Stomach (tissue), 9 donors: ENCODE data around the gene MBP. TPM values are rescaled to one million over a fixed set of nuclear protein-coding genes. Genes with fewer than 3 reads are reported as not detected.

Experiments used
- DNase-seq, 2 donors: peaks; one replicate each; pipeline versions ENCODE4 v3.0.0 to v3.0.0-alpha.2; 2013 to 2019
- H3K27ac ChIP-seq, 5 donors: fragments of 200-600 bp in 4 of 5; sonication (generic) in 4 of 5; one replicate each; pipeline ENCODE4 v1.5.1; 2013 to 2019; ENCODE audit warnings: mild to moderate bottlenecking in 1 of 5, moderate library complexity in 1 of 5
- H3K27me3 ChIP-seq, 3 donors: fragments of 200-600 bp; sonication (generic); one replicate each; pipeline ENCODE4 v1.5.1; 2017 to 2019; ENCODE audit warnings: mixed run types in 1 of 3
- H3K36me3 ChIP-seq, 4 donors: fragments of 200-600 bp; sonication (generic); 1 replicate in 3 of 4; 2 replicates in 1 of 4; pipeline ENCODE4 v1.5.1; 2016 to 2019
- H3K4me1 ChIP-seq, 4 donors: fragments of 200-600 bp; sonication (generic); one replicate each; pipeline ENCODE4 v1.5.1; 2016 to 2019
- H3K4me3 ChIP-seq, 4 donors: fragments of 200-600 bp; sonication (generic) in 3 of 4; one replicate each; pipeline ENCODE4 v1.5.1; 2016 to 2019; ENCODE audit warnings: mild to moderate bottlenecking in 1 of 4
- H3K9me3 ChIP-seq, 4 donors: fragments of 200-600 bp; sonication (generic); one replicate each; pipeline ENCODE4 v1.5.1; 2016 to 2019
- CTCF ChIP-seq, 7 experiments: fragments of 450-650 bp in 4 of 7; fragments of 200-600 bp in 3 of 7; sonication (generic) in 3 of 7; IDR thresholded peaks; one replicate each; pipeline ENCODE4 v1.5.1; 2016 to 2019; ENCODE audit warnings: antibody characterized with exemption in 7 of 7, control low read depth in 2 of 7, mild to moderate bottlenecking in 1 of 7
- EP300 ChIP-seq: sonication (generic); formaldehyde crosslinking; IDR thresholded peaks from one replicate; pipeline ENCODE4 v1.6.1; 2017; ENCODE audit warnings: antibody characterized with exemption
- POLR2A ChIP-seq, 4 donors: fragments of 450-650 bp; IDR thresholded peaks; one replicate each; pipeline ENCODE4 v1.6.1; 2016; ENCODE audit warnings: antibody characterized with exemption in 4 of 4, control low read depth in 2 of 4, mild to moderate bottlenecking in 1 of 4, moderate library complexity in 1 of 4
- POLR2AphosphoS5 ChIP-seq, 3 donors: sonication (generic); formaldehyde crosslinking; IDR thresholded peaks; one replicate each; pipeline ENCODE4 v1.6.1; 2016; ENCODE audit warnings: antibody characterized with exemption in 3 of 3
- WGBS, 5 donors: extraction: QIAGEN DNeasy Blood & Tissue Kit in 3 of 5; methylation state at CpG; one replicate each; pipeline versions ENCODE4 v1.1.5 to v1.1.7; 2013 to 2018; 5-methylcytosine and 5-hydroxymethylcytosine counted together
- intact Hi-C: fragments of 100-400 bp; cut with DNase I; formaldehyde crosslinking; loops from one replicate; pipeline ENCODE4 v1.15.1; 2023; ENCODE audit warnings: low total_unique reads
- polyA plus RNA-seq, 3 donors: library from polyadenylated mRNA; stranded (reverse); fragments of 200-250 nt; gene quantifications; one replicate each; pipeline ENCODE4 v1.2.3, GENCODE V29; 2013
- total RNA-seq, 5 donors: library from RNA; depleted of rRNA; stranded (reverse); fragments of >200 nt; gene quantifications; one replicate each; pipeline versions ENCODE4 v1.1.0 to v1.2.3, GENCODE V29; 2014 to 2016
- donor health status: healthy with polysubstance abuse.
- donor health status: Bipolar disorder and iron deficiency.
- donor health status: healthy.

The MBP gene
- total and polyA plus RNA-seq, 8 donors: 7.9 to 407 (median 33.3) TPM

DNA sequence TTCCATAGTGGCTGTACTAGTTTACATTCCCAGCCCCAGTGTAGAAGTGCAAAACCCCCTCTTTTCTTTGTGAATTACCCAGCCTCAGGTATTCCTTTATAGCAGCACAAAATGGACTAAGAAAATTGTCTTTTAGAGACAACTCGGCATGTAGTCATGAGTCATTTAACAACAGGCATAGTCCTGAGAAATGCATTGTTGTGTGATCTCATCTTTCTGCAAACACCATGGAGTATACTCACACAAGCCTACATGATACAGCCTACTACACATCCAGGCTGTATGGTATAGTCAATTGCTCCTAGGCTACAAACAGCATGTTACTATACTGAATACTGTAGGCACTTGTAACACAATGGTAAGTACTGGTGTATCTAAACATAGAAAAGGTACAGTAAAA lies 44.4 kb upstream of the MBP start:
- intact Hi-C loops: no loop called here
- Histone ChIP-seq H3K9me3 (no peaks in the 10 kb centered on the region), H3K27ac (no peak overlapping the region), H3K27me3 (no peaks in the 10 kb centered on the region), H3K4me1 (no peaks in the 10 kb centered on the region), H3K4me3 (no peak overlapping the region), H3K36me3 (no peaks in the 10 kb centered on the region)
- TF ChIP-seq POLR2AphosphoS5 (IDR thresholded peaks at IDR 0.05): no peak
- TF ChIP-seq CTCF (IDR thresholded peaks at IDR 0.05): no peak
- TF ChIP-seq POLR2A (IDR thresholded peaks at IDR 0.05): no peak
- TF ChIP-seq EP300: no peak
- WGBS, 5 donors: 63 to 92% (median 80%) methylated on average over 1 of the region's 1 CpG
- no peak for DNase-seq

DNA sequence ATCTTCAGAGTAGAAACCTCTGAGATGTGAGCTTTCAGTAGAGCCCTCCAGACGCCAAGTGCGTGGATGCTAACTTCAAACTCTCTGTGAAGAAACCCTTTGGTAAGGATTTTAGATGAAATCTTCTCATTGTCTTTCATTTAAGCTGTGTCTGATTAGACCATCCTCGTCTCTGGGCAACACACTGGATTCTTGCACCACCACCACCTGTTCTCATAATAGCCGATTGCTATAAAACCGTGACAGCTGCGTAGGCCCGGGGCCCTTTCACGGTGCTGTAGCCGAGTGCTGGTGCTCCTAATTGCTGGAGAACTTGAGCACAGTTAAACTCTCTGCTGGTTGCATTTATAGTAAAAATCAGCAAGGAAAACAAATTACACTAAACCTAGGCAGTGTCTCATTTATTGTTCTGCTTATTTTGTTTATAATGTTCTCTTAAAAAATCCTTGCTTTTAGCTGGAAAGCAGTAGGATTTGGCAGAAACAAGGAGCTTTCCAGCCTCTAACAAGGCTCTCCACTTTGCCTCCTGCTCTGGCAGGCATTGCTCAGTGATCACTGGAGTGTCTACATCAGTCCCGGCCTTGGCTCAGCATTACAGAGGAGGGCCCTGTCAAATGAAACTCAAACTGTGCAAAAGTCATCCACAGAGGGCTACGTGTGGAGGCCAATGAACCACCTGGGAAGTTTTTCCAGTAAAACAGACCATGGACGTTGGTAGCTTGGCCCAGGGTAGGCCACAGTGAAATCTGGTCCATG lies 40.9 kb upstream of the MBP start:
- DNase-seq: no peak
- H3K9me3 ChIP-seq: no peaks in the 10 kb centered on the region
- no peak overlapping the region for H3K27ac ChIP-seq
- intact Hi-C loops: no loop called here
- no peak overlapping the region for H3K4me3 ChIP-seq
- no peaks in the 10 kb centered on the region for H3K36me3 ChIP-seq
- H3K27me3 ChIP-seq: no peaks in the 10 kb centered on the region
- no peaks in the 10 kb centered on the region for H3K4me1 ChIP-seq
- TF ChIP-seq POLR2A (IDR thresholded peaks at IDR 0.05) (no peak), EP300 (no peak), CTCF (IDR thresholded peaks at IDR 0.05) (no peak), POLR2AphosphoS5 (IDR thresholded peaks at IDR 0.05) (no peak)
- WGBS, 5 donors: 57 to 70% (median 61%) methylated on average over 12 of the region's 12 CpGs

- Histone ChIP-seq H3K4me3 (no peak overlapping the region), H3K4me1 (no peaks in the 10 kb centered on the region), H3K9me3 (no peaks in the 10 kb centered on the region), H3K27me3 (no peaks in the 10 kb centered on the region), H3K27ac (no peak overlapping the region), H3K36me3 (no peaks in the 10 kb centered on the region)
- TF ChIP-seq POLR2A (IDR thresholded peaks at IDR 0.05) (no peak), EP300 (no peak), CTCF (IDR thresholded peaks at IDR 0.05) (no peak), POLR2AphosphoS5 (IDR thresholded peaks at IDR 0.05) (no peak)
- intact Hi-C loops: no loop called here
- WGBS, 5 donors: 70 to 73% (median 71%) methylated on average over 8 of the region's 8 CpGs
- DNase-seq: no peak
Observed at GRCh38 chr18:77170890-77171410, 38.4 kb upstream of the MBP start.

DNA sequence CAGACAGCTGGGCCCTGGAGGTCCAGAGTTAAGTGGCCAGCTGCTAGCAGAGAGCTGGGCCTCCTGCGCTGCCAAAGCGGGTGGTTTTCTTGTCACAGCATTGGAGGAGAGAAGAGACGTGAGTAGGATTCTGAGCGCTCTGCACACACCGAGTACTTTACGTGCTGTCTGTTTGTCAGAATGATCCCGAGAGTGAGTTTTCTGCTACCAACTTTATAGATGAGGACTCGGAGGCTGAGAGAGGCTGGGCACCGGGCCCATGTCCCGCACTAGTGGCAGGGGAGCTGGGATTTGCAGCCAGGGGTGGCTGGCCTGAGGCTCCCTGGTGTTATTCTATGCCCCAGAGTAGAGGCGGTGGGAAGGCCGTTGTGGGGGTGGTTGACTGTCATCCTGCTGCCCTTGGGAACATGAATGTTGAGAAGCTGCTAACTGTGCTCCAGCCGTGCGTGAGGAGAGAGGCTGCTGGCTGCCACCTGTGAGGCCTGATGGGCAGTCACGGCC lies 36.3 kb upstream of the MBP start:
- Histone ChIP-seq H3K9me3 (no peaks in the 10 kb centered on the region), H3K27me3 (peaks cover 0 to 20% (median 0%) of the 10 kb centered on the region in 3 donors), H3K36me3 (no peaks in the 10 kb centered on the region), H3K4me1 (no peaks in the 10 kb centered on the region), H3K4me3 (no peak overlapping the region), H3K27ac (no peak overlapping the region)
- intact Hi-C loops: no loop called here
- WGBS, 5 donors: 78 to 91% (median 88%) methylated on average over 11 to 15 of the region's 15 CpGs
- DNase-seq: no peak
- no peak for TF ChIP-seq POLR2AphosphoS5 (IDR thresholded peaks at IDR 0.05)
- TF ChIP-seq POLR2A (IDR thresholded peaks at IDR 0.05): no peak
- TF ChIP-seq EP300: no peak
- no peak for TF ChIP-seq CTCF (IDR thresholded peaks at IDR 0.05)
